HEK293 (cell line): ENCODE results near the gene TLE2.

ENCODE experiments used
- GFI1B ChIP-seq: fragments of 450-650 bp; formaldehyde crosslinking; IDR thresholded peaks from 2 replicates; pipeline ENCODE4 v1.5.1; 2016; ENCODE audit warnings: missing biosample characterization, missing genetic modification characterization
- ZFHX2 ChIP-seq: fragments of 450-650 bp; formaldehyde crosslinking; conservative IDR thresholded peaks from 2 replicates; pipeline ENCODE4 v1.5.1; 2016; ENCODE audit warnings: missing biosample characterization, missing genetic modification characterization
- ZNF114 ChIP-seq: fragments of 450-650 bp; formaldehyde crosslinking; IDR thresholded peaks from 2 replicates; pipeline ENCODE4 v1.5.0; 2017; ENCODE audit warnings: missing biosample characterization, missing genetic modification characterization
- ZNF121 ChIP-seq: fragments of 450-650 bp; formaldehyde crosslinking; IDR thresholded peaks from 2 replicates; pipeline ENCODE4 v1.5.1; 2016; ENCODE audit warnings: missing biosample characterization, missing genetic modification characterization
- ZNF132 ChIP-seq: fragments of 450-650 bp; formaldehyde crosslinking; IDR thresholded peaks from 2 replicates; pipeline ENCODE4 v1.5.1; 2017; ENCODE audit warnings: missing biosample characterization, missing genetic modification characterization, borderline replicate concordance
- ZNF202 ChIP-seq: fragments of 450-650 bp; formaldehyde crosslinking; IDR thresholded peaks from 2 replicates; pipeline ENCODE4 v1.5.1; 2016; ENCODE audit warnings: missing biosample characterization, missing genetic modification characterization, borderline replicate concordance
- ZNF23 ChIP-seq: fragments of 450-650 bp; formaldehyde crosslinking; IDR thresholded peaks from 2 replicates; pipeline ENCODE4 v1.5.1; 2016; ENCODE audit warnings: missing biosample characterization, missing genetic modification characterization, borderline replicate concordance
- ZNF280D ChIP-seq: fragments of 450-650 bp; formaldehyde crosslinking; IDR thresholded peaks from 2 replicates; pipeline ENCODE4 v1.5.1; 2016; ENCODE audit warnings: missing biosample characterization, missing genetic modification characterization
- ZNF311 ChIP-seq: fragments of 450-650 bp; formaldehyde crosslinking; IDR thresholded peaks from 2 replicates; pipeline ENCODE4 v1.5.1; 2017; ENCODE audit warnings: missing biosample characterization, missing genetic modification characterization, borderline replicate concordance
- ZNF426 ChIP-seq: fragments of 450-650 bp; formaldehyde crosslinking; IDR thresholded peaks from 2 replicates; pipeline ENCODE4 v1.5.1; 2017; ENCODE audit warnings: missing biosample characterization, missing genetic modification characterization, mild to moderate bottlenecking, inconsistent platforms, moderate library complexity
- ZNF473 ChIP-seq: fragments of 450-650 bp; formaldehyde crosslinking; IDR thresholded peaks from 2 replicates; pipeline ENCODE4 v1.5.1; 2017; ENCODE audit warnings: missing biosample characterization, missing genetic modification characterization
- ZNF514 ChIP-seq: fragments of 450-650 bp; formaldehyde crosslinking; IDR thresholded peaks from 2 replicates; pipeline ENCODE4 v1.5.1; 2016; ENCODE audit warnings: missing biosample characterization, missing genetic modification characterization
- ZNF585B ChIP-seq: fragments of 450-650 bp; formaldehyde crosslinking; IDR thresholded peaks from 2 replicates; pipeline ENCODE4 v1.5.1; 2016; ENCODE audit warnings: missing biosample characterization, missing genetic modification characterization
- ZNF596 ChIP-seq: fragments of 450-650 bp; IDR thresholded peaks from 2 replicates; pipeline ENCODE4 v1.5.0; 2018; ENCODE audit warnings: missing biosample characterization, mild to moderate bottlenecking, missing genetic modification characterization, moderate library complexity
- ZNF626 ChIP-seq: fragments of 450-650 bp; sonication (Bioruptor Pico); formaldehyde crosslinking; IDR thresholded peaks from 2 replicates; pipeline ENCODE4 v1.5.1; 2018; ENCODE audit warnings: missing biosample characterization, missing genetic modification characterization, inconsistent platforms
- ZNF639 ChIP-seq: fragments of 450-650 bp; formaldehyde crosslinking; IDR thresholded peaks from 2 replicates; pipeline ENCODE4 v1.5.1; 2016; ENCODE audit warnings: missing biosample characterization, missing genetic modification characterization
- ZNF654 ChIP-seq: fragments of 450-650 bp; formaldehyde crosslinking; IDR thresholded peaks from 2 replicates; pipeline ENCODE4 v1.5.1; 2016; ENCODE audit warnings: low read depth, missing biosample characterization, missing genetic modification characterization
- ZNF701 ChIP-seq: fragments of 450-650 bp; formaldehyde crosslinking; IDR thresholded peaks from 2 replicates; pipeline ENCODE4 v1.5.1; 2016; ENCODE audit warnings: missing biosample characterization, missing genetic modification characterization
- ZNF776 ChIP-seq: fragments of 450-650 bp; formaldehyde crosslinking; IDR thresholded peaks from 2 replicates; pipeline ENCODE4 v1.5.0; 2017; ENCODE audit warnings: missing biosample characterization, missing genetic modification characterization, borderline replicate concordance
- ZNF843 ChIP-seq: fragments of 450-650 bp; formaldehyde crosslinking; IDR thresholded peaks from 2 replicates; pipeline ENCODE4 v1.5.1; 2016; ENCODE audit warnings: missing biosample characterization, missing genetic modification characterization
- ZSCAN30 ChIP-seq: fragments of 450-650 bp; IDR thresholded peaks from 2 replicates; pipeline ENCODE4 v1.5.1; 2018; ENCODE audit warnings: missing biosample characterization, mild to moderate bottlenecking, missing genetic modification characterization, moderate library complexity
- TF ChIP-seq, protein P1 (sequence below): fragments of 450-650 bp; formaldehyde crosslinking; IDR thresholded peaks from 2 replicates; pipeline ENCODE4 v1.5.1; 2016; ENCODE audit warnings: missing biosample characterization, missing genetic modification characterization, borderline replicate concordance
- TF ChIP-seq, protein P2 (sequence below): fragments of 450-650 bp; formaldehyde crosslinking; IDR thresholded peaks from 2 replicates; pipeline ENCODE4 v1.5.1; 2016; ENCODE audit warnings: missing biosample characterization, missing genetic modification characterization
- TF ChIP-seq, protein P3 (sequence below): fragments of 450-650 bp; formaldehyde crosslinking; IDR thresholded peaks from 2 replicates; pipeline ENCODE4 v1.5.1; 2017; ENCODE audit warnings: missing biosample characterization, missing genetic modification characterization
- TF ChIP-seq, protein P4 (sequence below): fragments of 450-650 bp; formaldehyde crosslinking; IDR thresholded peaks from 2 replicates; pipeline ENCODE4 v1.5.1; 2016; ENCODE audit warnings: missing biosample characterization, missing genetic modification characterization, borderline replicate concordance

Gene TLE2

DNA sequence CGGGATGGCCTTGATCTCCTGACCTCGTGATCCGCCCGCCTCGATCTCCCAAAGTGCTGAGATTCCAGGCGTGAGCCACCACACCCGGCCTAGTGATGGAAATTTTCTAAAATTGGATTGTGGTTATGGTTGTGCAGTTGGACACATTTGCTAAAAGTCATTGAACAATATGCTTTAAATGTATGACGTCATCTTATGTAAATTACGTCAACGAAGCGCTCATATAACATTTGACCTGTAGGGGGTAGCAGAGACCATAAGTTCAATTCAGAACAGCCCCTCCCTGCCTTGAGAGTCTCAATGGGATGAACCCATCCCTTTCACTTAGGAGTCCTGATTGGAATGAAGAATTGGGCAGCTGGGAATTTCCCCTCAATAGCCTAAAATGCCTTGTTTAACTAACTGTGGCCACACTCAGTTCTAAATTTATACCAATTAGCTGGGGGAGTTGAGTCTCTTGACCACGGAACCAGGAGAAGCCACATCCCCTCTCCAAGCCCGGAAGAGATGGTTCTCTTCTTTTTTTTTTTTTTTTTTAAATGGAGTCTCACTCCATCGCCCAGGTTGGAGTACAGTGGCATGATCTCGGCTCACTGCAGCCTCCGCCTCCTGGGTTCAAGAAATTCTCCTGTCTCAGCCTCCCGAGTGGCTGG lies 66.9 kb downstream of the TLE2 start (continued):
- TF ChIP-seq ZNF132 (tag by site-specific recombination) (no peak), ZNF121 (tag by site-specific recombination) (no peak), ZSCAN30 (tag by site-specific recombination) (peak; percentile 52; the same call in 1 of the 2 replicates), ZNF596 (tag by site-specific recombination) (no peak), ZNF626 (tag by site-specific recombination) (no peak), ZNF585B (tag by site-specific recombination) (no peak), ZNF23 (tag by site-specific recombination) (no peak), ZNF426 (tag by site-specific recombination) (no peak), ZNF311 (no peak), ZNF514 (no peak), ZNF114 (tag by site-specific recombination) (no peak), ZNF280D (tag by site-specific recombination) (peak; percentile 15; the same call in 1 of the 2 replicates), ZNF701 (tag by site-specific recombination) (no peak), ZNF473 (tag by site-specific recombination) (no peak), ZNF639 (tag by site-specific recombination) (peak; percentile 77), ZFHX2 (tag by site-specific recombination) (peak; percentile 35; the same call in 1 of the 2 replicates), ZNF843 (tag by site-specific recombination) (no peak), ZNF202 (tag by site-specific recombination) (no peak), ZNF776 (tag by site-specific recombination) (no peak), GFI1B (no peak), ZNF654 (tag by site-specific recombination) (peak; percentile 99)
- TF ChIP-seq, protein P1, sequence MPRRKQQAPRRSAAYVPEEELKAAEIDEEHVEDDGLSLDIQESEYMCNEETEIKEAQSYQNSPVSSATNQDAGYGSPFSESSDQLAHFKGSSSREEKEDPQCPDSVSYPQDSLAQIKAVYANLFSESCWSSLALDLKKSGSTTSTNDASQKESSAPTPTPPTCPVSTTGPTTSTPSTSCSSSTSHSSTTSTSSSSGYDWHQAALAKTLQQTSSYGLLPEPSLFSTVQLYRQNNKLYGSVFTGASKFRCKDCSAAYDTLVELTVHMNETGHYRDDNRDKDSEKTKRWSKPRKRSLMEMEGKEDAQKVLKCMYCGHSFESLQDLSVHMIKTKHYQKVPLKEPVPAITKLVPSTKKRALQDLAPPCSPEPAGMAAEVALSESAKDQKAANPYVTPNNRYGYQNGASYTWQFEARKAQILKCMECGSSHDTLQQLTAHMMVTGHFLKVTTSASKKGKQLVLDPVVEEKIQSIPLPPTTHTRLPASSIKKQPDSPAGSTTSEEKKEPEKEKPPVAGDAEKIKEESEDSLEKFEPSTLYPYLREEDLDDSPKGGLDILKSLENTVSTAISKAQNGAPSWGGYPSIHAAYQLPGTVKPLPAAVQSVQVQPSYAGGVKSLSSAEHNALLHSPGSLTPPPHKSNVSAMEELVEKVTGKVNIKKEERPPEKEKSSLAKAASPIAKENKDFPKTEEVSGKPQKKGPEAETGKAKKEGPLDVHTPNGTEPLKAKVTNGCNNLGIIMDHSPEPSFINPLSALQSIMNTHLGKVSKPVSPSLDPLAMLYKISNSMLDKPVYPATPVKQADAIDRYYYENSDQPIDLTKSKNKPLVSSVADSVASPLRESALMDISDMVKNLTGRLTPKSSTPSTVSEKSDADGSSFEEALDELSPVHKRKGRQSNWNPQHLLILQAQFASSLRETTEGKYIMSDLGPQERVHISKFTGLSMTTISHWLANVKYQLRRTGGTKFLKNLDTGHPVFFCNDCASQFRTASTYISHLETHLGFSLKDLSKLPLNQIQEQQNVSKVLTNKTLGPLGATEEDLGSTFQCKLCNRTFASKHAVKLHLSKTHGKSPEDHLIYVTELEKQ (tag by site-specific recombination), result peak; percentile 68; the same call in 1 of the 2 replicates
- TF ChIP-seq, protein P2, sequence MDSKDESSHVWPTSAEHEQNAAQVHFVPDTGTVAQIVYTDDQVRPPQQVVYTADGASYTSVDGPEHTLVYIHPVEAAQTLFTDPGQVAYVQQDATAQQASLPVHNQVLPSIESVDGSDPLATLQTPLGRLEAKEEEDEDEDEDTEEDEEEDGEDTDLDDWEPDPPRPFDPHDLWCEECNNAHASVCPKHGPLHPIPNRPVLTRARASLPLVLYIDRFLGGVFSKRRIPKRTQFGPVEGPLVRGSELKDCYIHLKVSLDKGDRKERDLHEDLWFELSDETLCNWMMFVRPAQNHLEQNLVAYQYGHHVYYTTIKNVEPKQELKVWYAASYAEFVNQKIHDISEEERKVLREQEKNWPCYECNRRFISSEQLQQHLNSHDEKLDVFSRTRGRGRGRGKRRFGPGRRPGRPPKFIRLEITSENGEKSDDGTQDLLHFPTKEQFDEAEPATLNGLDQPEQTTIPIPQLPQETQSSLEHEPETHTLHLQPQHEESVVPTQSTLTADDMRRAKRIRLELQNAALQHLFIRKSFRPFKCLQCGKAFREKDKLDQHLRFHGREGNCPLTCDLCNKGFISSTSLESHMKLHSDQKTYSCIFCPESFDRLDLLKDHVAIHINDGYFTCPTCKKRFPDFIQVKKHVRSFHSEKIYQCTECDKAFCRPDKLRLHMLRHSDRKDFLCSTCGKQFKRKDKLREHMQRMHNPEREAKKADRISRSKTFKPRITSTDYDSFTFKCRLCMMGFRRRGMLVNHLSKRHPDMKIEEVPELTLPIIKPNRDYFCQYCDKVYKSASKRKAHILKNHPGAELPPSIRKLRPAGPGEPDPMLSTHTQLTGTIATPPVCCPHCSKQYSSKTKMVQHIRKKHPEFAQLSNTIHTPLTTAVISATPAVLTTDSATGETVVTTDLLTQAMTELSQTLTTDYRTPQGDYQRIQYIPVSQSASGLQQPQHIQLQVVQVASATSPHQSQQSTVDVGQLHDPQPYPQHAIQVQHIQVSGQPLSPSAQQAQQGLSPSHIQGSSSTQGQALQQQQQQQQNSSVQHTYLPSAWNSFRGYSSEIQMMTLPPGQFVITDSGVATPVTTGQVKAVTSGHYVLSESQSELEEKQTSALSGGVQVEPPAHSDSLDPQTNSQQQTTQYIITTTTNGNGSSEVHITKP, result peak; percentile 76
- TF ChIP-seq, protein P3, sequence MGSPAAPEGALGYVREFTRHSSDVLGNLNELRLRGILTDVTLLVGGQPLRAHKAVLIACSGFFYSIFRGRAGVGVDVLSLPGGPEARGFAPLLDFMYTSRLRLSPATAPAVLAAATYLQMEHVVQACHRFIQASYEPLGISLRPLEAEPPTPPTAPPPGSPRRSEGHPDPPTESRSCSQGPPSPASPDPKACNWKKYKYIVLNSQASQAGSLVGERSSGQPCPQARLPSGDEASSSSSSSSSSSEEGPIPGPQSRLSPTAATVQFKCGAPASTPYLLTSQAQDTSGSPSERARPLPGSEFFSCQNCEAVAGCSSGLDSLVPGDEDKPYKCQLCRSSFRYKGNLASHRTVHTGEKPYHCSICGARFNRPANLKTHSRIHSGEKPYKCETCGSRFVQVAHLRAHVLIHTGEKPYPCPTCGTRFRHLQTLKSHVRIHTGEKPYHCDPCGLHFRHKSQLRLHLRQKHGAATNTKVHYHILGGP, result no peak
- TF ChIP-seq, protein P4, sequence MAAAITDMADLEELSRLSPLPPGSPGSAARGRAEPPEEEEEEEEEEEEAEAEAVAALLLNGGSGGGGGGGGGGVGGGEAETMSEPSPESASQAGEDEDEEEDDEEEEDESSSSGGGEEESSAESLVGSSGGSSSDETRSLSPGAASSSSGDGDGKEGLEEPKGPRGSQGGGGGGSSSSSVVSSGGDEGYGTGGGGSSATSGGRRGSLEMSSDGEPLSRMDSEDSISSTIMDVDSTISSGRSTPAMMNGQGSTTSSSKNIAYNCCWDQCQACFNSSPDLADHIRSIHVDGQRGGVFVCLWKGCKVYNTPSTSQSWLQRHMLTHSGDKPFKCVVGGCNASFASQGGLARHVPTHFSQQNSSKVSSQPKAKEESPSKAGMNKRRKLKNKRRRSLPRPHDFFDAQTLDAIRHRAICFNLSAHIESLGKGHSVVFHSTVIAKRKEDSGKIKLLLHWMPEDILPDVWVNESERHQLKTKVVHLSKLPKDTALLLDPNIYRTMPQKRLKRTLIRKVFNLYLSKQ, result no peak
